ENCODE data around the gene HEXD.
A peak's percentile ranks its signal among the peaks of the same experiment; 100 is the strongest.
"Not testable (repeated sequence)": the region's sequence is repeated elsewhere in the genome, so short reads cannot be mapped to it uniquely, and the experiment has no call there.

HEXD gene

GRCh38 chr17:82407255-82407654 is 10.9 kb upstream of the HEXD start:
- DNase-seq (ENCODE audit: low read depth, low spot score) = peak; percentile 60
- no peak overlapping the region for H3K4me3 ChIP-seq (ENCODE audit: low read depth, low read length)
- TF ChIP-seq, protein P1, sequence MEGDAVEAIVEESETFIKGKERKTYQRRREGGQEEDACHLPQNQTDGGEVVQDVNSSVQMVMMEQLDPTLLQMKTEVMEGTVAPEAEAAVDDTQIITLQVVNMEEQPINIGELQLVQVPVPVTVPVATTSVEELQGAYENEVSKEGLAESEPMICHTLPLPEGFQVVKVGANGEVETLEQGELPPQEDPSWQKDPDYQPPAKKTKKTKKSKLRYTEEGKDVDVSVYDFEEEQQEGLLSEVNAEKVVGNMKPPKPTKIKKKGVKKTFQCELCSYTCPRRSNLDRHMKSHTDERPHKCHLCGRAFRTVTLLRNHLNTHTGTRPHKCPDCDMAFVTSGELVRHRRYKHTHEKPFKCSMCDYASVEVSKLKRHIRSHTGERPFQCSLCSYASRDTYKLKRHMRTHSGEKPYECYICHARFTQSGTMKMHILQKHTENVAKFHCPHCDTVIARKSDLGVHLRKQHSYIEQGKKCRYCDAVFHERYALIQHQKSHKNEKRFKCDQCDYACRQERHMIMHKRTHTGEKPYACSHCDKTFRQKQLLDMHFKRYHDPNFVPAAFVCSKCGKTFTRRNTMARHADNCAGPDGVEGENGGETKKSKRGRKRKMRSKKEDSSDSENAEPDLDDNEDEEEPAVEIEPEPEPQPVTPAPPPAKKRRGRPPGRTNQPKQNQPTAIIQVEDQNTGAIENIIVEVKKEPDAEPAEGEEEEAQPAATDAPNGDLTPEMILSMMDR (IDR thresholded peaks at IDR 0.05; ENCODE audit: low read depth, low read length) = no peak
- in situ Hi-C loops (cut with HindIII; ENCODE audit: low sequenced_read_pairs) = no loop called here

DNA sequence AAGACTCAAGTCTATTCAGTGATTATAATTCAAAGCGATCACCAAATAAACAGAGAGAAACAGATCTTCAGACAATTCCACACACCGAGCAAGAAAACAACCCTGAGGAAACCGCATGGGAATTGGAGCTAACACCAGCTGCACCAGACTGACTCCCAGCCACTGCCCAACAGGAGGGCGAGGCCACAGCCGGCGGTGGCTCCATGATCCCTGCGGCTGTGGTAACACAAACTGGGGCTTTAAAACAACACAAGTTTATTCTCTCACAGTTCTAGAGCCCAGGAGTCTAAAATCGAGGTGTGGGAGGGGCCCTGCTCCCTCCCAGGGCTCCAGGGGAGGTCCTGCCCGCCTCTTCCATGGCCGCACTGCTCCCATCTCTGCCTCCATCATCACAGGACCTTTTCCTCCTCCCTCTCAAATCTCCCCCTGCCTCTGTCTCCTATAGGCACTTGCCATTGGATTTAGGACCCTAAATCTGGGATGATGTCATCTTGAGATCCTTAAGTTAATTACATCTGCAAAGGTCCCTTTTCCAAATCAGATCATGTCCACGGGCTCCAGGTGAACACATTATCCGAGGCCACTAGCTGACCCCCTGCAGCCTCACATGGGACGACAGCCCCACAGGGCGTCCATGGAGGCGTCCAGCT is 9.7 kb upstream of the HEXD start:
- in situ Hi-C loops (cut with HindIII; ENCODE audit: low sequenced_read_pairs) = no loop called here
- TF ChIP-seq, protein P1 (IDR thresholded peaks at IDR 0.05; ENCODE audit: low read depth, low read length) = no peak
- H3K4me3 ChIP-seq (ENCODE audit: low read depth, low read length) = no peak overlapping the region
- DNase-seq (ENCODE audit: low read depth, low spot score) = peak; percentile 39

DNA sequence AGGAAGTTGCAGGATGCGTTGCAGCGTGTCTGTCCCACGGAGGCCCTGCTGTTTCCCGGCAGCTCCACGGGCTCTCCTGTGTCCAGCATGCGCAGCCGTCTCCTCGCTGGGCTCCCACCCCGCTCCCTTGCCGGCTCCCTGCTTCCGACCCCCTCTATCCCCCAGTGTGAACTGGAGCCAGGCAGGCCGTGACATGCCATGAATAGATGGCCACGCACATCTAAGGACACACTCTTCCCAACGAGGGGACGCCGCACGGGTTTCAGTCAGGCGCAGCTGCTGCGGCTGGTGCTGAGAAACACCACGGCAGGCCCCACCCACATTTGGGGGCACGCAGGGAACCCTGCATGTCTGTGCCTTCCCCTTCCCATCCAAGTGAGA is 9.2 kb upstream of the HEXD start:
- in situ Hi-C loops (cut with HindIII; ENCODE audit: low sequenced_read_pairs) = no loop called here
- TF ChIP-seq, protein P1 (IDR thresholded peaks at IDR 0.05; ENCODE audit: low read depth, low read length) = no peak
- no peak overlapping the region for H3K4me3 ChIP-seq (ENCODE audit: low read depth, low read length)
- DNase-seq (ENCODE audit: low read depth, low spot score) = no peak

GRCh38 chr17:82410014-82410716 is 8.0 kb upstream of the HEXD start:
- TF ChIP-seq, protein P1 (IDR thresholded peaks at IDR 0.05; ENCODE audit: low read depth, low read length) = no peak
- no peak overlapping the region for H3K4me3 ChIP-seq (ENCODE audit: low read depth, low read length)
- in situ Hi-C loops (cut with HindIII; ENCODE audit: low sequenced_read_pairs) = loop anchor here (10.0 kb wide), 1 partner anchor 65 kb away; no protein-coding TSS in a partner anchor
- DNase-seq (ENCODE audit: low read depth, low spot score) = no peak

- TF ChIP-seq, protein P1 (IDR thresholded peaks at IDR 0.05; ENCODE audit: low read depth, low read length) = no peak
- no peak for DNase-seq (ENCODE audit: low read depth, low spot score)
- no peak overlapping the region for H3K4me3 ChIP-seq (ENCODE audit: low read depth, low read length)
- in situ Hi-C loops (cut with HindIII; ENCODE audit: low sequenced_read_pairs) = loop anchor here (10.0 kb wide), 1 partner anchor 67 kb away; no protein-coding TSS in a partner anchor
These were observed 6.6 kb upstream of the HEXD start for GRCh38 chr17:82411396-82412053.

DNA sequence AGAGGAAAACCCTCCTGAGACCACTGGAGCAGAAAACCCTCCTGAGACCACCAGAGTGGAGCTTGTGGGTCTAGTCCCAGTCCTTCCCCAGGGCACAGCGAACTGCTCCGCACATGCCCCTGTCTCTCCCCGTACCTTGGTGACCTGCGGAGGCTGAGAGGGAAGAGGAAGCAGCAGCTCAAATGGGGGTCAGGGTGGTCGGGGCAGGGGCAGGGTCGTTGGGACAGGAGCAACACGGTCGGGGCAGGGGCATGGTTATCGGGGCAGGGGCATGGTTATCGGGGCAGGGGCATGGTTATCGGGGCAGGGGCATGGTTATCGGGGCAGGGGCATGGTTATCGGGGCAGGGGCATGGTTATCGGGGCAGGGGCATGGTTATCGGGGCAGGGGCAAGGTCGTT is 6.1 kb upstream of the HEXD start:
- not testable (repeated sequence) for DNase-seq (ENCODE audit: low read depth, low spot score); H3K4me3 ChIP-seq (ENCODE audit: low read depth, low read length)
- in situ Hi-C loops (cut with HindIII; ENCODE audit: low sequenced_read_pairs) = loop anchor here (10.0 kb wide), 1 partner anchor 67 kb away; no protein-coding TSS in a partner anchor
